NCI-H2227 treated with DMSO at 0.1 percent for 48 hours (cell line): ENCODE data around the gene MRM3.
"Not testable (repeated sequence)": the region's sequence is repeated elsewhere in the genome, so short reads cannot be mapped to it uniquely, and the experiment has no call there.

Experiments used
- DNase-seq: peaks from one replicate; lab custom pipeline; 2025; lab: John Stamatoyannopoulos, UW

The MRM3 gene

GRCh38 chr17:797236-797840, 15.2 kb downstream of the MRM3 start:
- no peak for DNase-seq

DNA sequence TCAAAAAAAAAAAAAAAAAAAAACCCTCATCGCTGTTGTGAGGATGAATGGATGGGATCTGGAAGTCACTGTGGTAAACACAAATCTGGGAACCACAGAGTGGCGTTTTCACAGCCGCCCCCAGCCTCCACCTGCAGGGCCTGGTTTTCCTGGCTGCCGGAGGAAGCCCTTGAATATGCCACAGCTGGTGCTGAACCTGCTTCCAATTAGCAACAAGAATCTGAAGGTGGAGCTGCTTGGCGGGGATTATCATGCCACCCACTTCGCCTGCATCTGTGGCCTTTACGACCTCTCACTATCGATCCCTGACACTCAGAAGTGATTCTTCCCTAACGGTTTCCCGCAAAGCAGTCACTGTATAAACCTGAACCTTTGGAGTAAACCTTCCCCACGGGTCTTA, 16.1 kb downstream of the MRM3 start:
- DNase-seq: no peak

GRCh38 chr17:799261-799660, 17.1 kb downstream of the MRM3 start:
- no peak for DNase-seq

DNA sequence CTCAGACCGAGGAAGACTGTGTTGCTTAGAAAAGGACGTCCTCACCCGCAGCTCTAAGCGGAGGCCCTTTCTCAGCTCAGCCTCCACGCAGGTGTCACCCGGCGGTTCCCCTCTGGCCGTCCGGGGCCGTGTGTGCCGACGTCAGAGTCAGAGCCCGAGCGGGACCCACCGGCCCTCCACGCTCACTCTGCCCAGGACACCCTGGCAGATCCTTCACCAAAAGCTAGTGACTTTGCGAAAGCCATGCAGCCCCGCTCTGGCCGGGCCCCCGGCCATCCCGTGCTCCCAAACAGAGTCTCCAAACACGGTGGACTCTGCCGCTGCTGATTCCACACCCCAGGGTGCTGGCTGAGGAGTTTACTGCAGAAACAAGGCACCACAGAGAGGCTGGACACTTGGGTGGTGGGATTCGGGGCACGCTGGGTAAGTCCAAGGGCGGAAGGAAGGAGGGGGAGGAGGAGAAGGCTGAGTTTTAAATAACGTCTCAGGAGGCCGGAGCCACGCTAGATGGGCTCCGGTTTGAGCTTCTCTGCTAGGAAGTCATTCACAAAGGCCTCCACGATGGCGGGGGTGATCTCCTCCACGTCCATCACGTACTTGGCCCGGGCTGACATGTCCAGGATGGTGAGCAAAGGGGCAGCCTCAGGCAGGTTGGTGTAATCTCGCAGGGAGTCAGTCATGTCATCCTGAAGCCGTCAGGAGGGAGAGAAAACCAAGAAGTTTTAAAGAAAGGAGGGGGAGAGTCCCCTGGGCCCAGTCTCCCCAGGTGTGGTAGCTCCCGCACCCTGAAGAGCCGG, 18.5 kb downstream of the MRM3 start:
- DNase-seq: no peak

GRCh38 chr17:801660-802059, 19.5 kb downstream of the MRM3 start:
- DNase-seq: no peak

- no peak for DNase-seq
Measured at GRCh38 chr17:802481-802880, 20.3 kb downstream of the MRM3 start.

GRCh38 chr17:802901-803881, 21.0 kb downstream of the MRM3 start:
- no peak for DNase-seq

- no peak for DNase-seq
Measured at GRCh38 chr17:804541-805435, 22.6 kb downstream of the MRM3 start.

DNA sequence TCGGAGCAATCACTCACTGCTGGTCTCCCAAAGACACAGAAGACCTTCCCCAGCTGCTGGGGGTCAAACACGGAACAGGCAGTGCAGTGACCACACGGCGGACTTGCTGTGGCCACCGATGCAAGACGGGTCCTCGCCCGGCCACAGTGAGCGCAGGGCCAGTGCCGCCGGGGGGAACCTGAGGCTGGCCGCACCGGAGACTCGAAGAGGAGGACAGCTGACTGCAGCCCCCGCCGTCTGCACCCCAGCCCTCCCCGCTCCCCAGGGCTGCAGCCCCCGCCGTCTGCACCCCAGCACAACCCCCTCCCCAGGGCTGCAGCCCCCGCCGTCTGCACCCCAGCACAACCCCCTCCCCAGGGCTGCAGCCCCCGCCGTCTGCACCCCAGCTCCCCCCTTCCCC, 23.7 kb downstream of the MRM3 start:
- DNase-seq: not testable (repeated sequence)

GRCh38 chr17:806346-806745, 24.2 kb downstream of the MRM3 start:
- no peak for DNase-seq

DNA sequence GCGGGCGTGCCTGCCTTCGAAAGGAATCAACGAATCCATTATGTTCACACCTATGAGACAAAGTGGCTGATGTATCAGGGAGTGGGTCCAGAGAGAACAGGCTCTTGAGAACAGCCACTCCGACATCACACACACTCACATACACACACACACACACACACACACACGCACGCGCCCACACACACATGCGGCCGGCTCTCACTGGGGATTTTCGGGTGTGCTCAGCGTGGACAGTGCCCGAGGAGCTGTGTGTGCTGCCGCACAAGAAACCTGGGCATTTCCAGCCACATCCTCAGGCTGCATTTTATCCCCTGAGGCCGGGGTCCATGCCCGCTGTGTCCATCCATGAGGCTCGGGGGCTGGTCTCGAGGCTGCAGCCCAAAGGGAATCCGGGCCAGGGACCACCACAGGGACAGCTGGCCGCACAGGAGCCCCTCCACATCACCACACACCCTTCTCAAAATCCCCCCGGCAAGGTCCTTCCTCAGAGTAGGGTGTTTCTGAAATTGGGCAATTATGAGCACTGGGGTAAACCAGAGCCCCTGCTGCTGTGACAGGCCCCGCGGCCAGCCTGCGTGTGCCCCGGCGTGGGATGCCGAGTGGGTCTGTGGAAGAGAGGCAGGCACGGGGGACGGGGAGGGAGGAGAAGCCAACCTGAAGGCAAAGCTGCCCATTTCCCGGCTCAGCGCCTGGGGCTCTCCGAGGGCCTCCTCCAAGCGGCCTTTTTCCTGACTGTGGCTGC, 24.8 kb downstream of the MRM3 start:
- DNase-seq: no peak

- no peak for DNase-seq
Measured at GRCh38 chr17:807523-808294, 25.6 kb downstream of the MRM3 start.

GRCh38 chr17:811051-811784, 29.1 kb downstream of the MRM3 start:
- no peak for DNase-seq

DNA sequence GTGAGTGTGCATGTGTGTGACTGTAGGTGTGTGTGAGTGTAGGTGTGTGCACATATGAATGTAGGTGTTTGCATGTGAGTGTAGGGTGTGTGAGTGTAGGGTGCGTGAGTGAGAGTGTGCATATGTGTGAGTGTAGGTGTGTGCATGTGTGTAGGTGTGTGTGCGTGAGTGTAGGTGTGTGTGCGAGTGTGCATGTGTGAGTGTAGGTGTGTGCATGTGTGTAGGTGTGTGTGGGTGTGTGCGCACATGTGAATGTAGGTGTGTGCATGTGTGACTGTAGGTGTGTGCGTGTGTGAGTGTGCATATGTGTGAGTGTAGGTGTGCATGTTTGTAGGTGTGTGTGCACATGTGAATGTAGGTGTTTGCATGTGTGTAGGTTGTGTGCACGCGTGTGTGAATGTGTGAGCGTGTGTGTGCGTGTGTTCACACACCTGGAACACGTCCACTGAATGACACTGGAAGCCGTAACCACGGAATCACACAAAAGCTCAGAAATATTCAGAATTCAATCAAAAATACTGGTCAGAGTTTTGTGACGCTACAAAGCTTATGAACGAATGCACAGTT, 30.6 kb downstream of the MRM3 start:
- no peak for DNase-seq

DNA sequence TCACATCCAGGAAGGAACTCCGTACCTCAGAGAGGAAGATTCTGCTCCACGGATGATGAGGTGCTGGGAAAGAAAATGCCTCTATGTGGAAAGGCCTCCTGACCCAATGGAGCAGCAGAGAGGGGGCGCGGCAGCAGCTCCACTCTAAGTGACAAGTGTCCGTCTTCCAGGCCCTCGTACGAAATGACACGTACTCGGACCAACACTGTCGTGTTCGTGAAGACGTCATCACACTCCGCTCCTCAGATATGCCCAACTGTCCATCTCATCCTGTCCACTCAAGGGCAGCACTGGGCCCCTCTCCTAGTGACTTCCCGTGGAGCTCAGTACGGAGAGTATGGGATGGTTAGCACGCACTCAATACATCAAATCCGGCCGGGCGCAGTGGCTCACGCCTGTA, 32.2 kb downstream of the MRM3 start:
- no peak for DNase-seq

- no peak for DNase-seq
Measured at GRCh38 chr17:819251-819650, 37.1 kb downstream of the MRM3 start.

DNA sequence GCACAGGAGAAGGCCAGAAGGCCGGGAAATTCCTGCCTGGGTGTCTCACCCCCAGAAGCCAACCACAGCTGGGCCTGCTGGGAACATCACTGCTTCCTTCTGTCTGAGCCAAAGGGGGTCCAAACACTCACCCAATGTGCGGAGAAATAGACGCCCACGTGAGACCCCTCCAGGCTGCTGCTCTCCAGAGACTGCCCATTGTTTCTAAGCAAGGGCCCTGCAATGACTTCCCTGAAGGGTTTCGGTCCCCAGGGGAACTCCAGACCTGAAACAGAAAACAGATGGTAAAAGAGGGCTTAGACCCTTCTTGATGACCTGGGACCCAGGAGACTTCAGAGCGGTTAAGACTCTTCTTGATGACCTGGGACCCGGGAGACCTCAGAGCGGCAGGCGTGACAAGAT, 41.3 kb downstream of the MRM3 start:
- DNase-seq: no peak

DNA sequence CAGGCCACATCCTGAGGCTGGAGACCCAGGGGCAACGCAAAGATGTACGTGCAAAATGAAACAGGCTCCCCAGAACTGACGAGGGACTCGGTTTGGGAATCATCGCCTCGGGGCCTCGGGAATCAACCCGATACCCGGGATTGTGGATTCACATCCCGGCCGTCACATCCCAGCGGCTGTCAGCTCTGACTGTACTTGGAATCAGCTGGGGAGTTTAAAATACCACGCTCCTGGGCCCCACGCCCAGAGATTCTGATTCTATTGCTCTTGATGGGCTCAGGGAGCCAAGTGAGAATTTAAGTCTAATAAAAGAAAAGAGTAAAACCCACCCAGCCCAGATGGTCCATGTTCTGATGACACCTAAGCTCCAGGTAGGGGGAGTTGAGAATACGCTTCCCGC, 42.2 kb downstream of the MRM3 start:
- no peak for DNase-seq

GRCh38 chr17:825216-825615, 43.1 kb downstream of the MRM3 start:
- DNase-seq: no peak
